Activated naive CD8-positive, alpha-beta T cell treated with anti-CD3 and anti-CD28 coated beads, Interleukin-2, amount 10 ng/mL, durations not matched to agents 7 days and 5 days (primary cell): Measurements from ENCODE around the gene DMD. TPM values are rescaled to one million over a fixed set of nuclear protein-coding genes. Genes with fewer than 3 reads are reported as not detected.
"Not testable (repeated sequence)": the region's sequence is repeated elsewhere in the genome, so short reads cannot be mapped to it uniquely, and the experiment has no call there.

Source experiments
- ATAC-seq: fragments of 150-1000 bp; cut with Tn5 transposase; one replicate; pipeline ENCODE4 v1.10.0; 2021; ENCODE audit warnings: low read depth, moderate library complexity
- POLR2A ChIA-PET: fragments of 350-600 bp; sonication (Branson Sonifier 250); formaldehyde crosslinking; loops from one replicate; lab custom pipeline; 2021; ENCODE audit warnings: antibody characterized with exemption; lab: Charles Lee
- DNase-seq: peaks from one replicate; pipeline ENCODE4 v3.0.0; 2021
- H3K27ac Mint-ChIP-seq: one replicate; pipeline ENCODE4 v1.8.0; 2022; ENCODE audit warnings: mild to moderate bottlenecking, mixed read lengths
- H3K27me3 Mint-ChIP-seq: one replicate; pipeline ENCODE4 v1.8.0; 2022; ENCODE audit warnings: mild to moderate bottlenecking, moderate library complexity, mixed read lengths
- H3K36me3 Mint-ChIP-seq: one replicate; pipeline ENCODE4 v1.8.0; 2021; ENCODE audit warnings: mild to moderate bottlenecking, mixed read lengths
- H3K4me1 Mint-ChIP-seq: one replicate; pipeline ENCODE4 v1.8.0; 2021; ENCODE audit warnings: mixed read lengths
- H3K4me3 Mint-ChIP-seq: one replicate; pipeline ENCODE4 v1.8.0; 2022; ENCODE audit warnings: mild to moderate bottlenecking, moderate library complexity, mixed read lengths
- H3K9me3 Mint-ChIP-seq: one replicate; pipeline ENCODE4 v1.8.0; 2021; ENCODE audit warnings: mixed read lengths
- total RNA-seq, 2 experiments: library from RNA; stranded (reverse); gene quantifications; one replicate each; pipeline ENCODE4 v1.2.3, GENCODE V29; 2021

Gene DMD
- total RNA-seq, 2 experiments from 2014 or later, result 0.17 TPM; not detected in 1

- no peaks in the 10 kb centered on the region for H3K36me3 Mint-ChIP-seq
- no peaks in the 10 kb centered on the region for H3K9me3 Mint-ChIP-seq
- no peak for DNase-seq
- no peak overlapping the region for H3K27ac Mint-ChIP-seq
- no peak for ATAC-seq
- POLR2A ChIA-PET, result no interaction called here
- H3K4me1 Mint-ChIP-seq, result no peaks in the 10 kb centered on the region
- no peak overlapping the region for H3K4me3 Mint-ChIP-seq
- H3K27me3 Mint-ChIP-seq, result peaks cover 3% of the 10 kb centered on the region
Measured at GRCh38 chrX:31480696-31481095, 1730.7 kb downstream of the DMD start.

- H3K4me1 Mint-ChIP-seq, result no peaks in the 10 kb centered on the region
- POLR2A ChIA-PET, result no interaction called here
- ATAC-seq (no peak), DNase-seq (no peak)
- H3K27me3 Mint-ChIP-seq, result no peaks in the 10 kb centered on the region
- H3K36me3 Mint-ChIP-seq, result no peaks in the 10 kb centered on the region
- no peak overlapping the region for H3K27ac Mint-ChIP-seq
- H3K4me3 Mint-ChIP-seq, result no peak overlapping the region
- H3K9me3 Mint-ChIP-seq, result no peaks in the 10 kb centered on the region
Measured at GRCh38 chrX:31471229-31471628, 1740.1 kb downstream of the DMD start.

- POLR2A ChIA-PET, H3K27me3 Mint-ChIP-seq, H3K4me1 Mint-ChIP-seq: not testable (repeated sequence)
Measured at GRCh38 chrX:31470753-31471152, 1740.6 kb downstream of the DMD start.

GRCh38 chrX:31464306-31464915 lies 1746.9 kb downstream of the DMD start:
- POLR2A ChIA-PET, result no interaction called here
- no peaks in the 10 kb centered on the region for H3K27me3 Mint-ChIP-seq
- no peak overlapping the region for H3K27ac Mint-ChIP-seq
- H3K36me3 Mint-ChIP-seq, result no peaks in the 10 kb centered on the region
- no peaks in the 10 kb centered on the region for H3K4me1 Mint-ChIP-seq
- H3K9me3 Mint-ChIP-seq, result no peaks in the 10 kb centered on the region
- H3K4me3 Mint-ChIP-seq, result no peak overlapping the region
- DNase-seq (no peak), ATAC-seq (no peak)

More at GRCh38 chrX:31470753-31471152, 1740.6 kb downstream of the DMD start:
- ATAC-seq, H3K4me3 Mint-ChIP-seq, DNase-seq, H3K27ac Mint-ChIP-seq, H3K36me3 Mint-ChIP-seq, H3K9me3 Mint-ChIP-seq: not testable (repeated sequence)

- POLR2A ChIA-PET, result no interaction called here
- Mint-ChIP-seq H3K27me3 (no peaks in the 10 kb centered on the region), H3K4me1 (no peaks in the 10 kb centered on the region), H3K36me3 (no peaks in the 10 kb centered on the region), H3K4me3 (no peak overlapping the region), H3K9me3 (no peaks in the 10 kb centered on the region), H3K27ac (no peak overlapping the region)
- ATAC-seq, result no peak
- no peak for DNase-seq
Measured at GRCh38 chrX:31461266-31461665, 1750.1 kb downstream of the DMD start.

GRCh38 chrX:31459361-31459760 lies 1752.0 kb downstream of the DMD start:
- H3K36me3 Mint-ChIP-seq, result no peaks in the 10 kb centered on the region
- POLR2A ChIA-PET, result no interaction called here
- ATAC-seq (no peak), DNase-seq (no peak)
- H3K27ac Mint-ChIP-seq, result no peak overlapping the region
- H3K4me1 Mint-ChIP-seq, result no peaks in the 10 kb centered on the region
- no peak overlapping the region for H3K4me3 Mint-ChIP-seq
- H3K9me3 Mint-ChIP-seq, result no peaks in the 10 kb centered on the region
- H3K27me3 Mint-ChIP-seq, result no peaks in the 10 kb centered on the region

- Mint-ChIP-seq H3K36me3 (no peaks in the 10 kb centered on the region), H3K9me3 (no peaks in the 10 kb centered on the region), H3K27ac (no peak overlapping the region), H3K4me3 (no peak overlapping the region), H3K4me1 (no peaks in the 10 kb centered on the region), H3K27me3 (no peaks in the 10 kb centered on the region)
- POLR2A ChIA-PET, result no interaction called here
- no peak for ATAC-seq
- no peak for DNase-seq
Measured at GRCh38 chrX:31449965-31450364, 1761.4 kb downstream of the DMD start.

GRCh38 chrX:31449081-31449480 lies 1762.3 kb downstream of the DMD start:
- ATAC-seq (no peak), DNase-seq (no peak)
- no peaks in the 10 kb centered on the region for H3K27me3 Mint-ChIP-seq
- no peak overlapping the region for H3K27ac Mint-ChIP-seq
- no peaks in the 10 kb centered on the region for H3K36me3 Mint-ChIP-seq
- H3K4me3 Mint-ChIP-seq, result no peak overlapping the region
- POLR2A ChIA-PET, result no interaction called here
- no peaks in the 10 kb centered on the region for H3K9me3 Mint-ChIP-seq
- H3K4me1 Mint-ChIP-seq, result no peaks in the 10 kb centered on the region

GRCh38 chrX:31445542-31445941 lies 1765.8 kb downstream of the DMD start:
- Mint-ChIP-seq H3K9me3 (no peaks in the 10 kb centered on the region), H3K4me1 (no peaks in the 10 kb centered on the region), H3K27me3 (no peaks in the 10 kb centered on the region), H3K4me3 (no peak overlapping the region), H3K27ac (no peak overlapping the region), H3K36me3 (no peaks in the 10 kb centered on the region)
- DNase-seq, result no peak
- no peak for ATAC-seq
- POLR2A ChIA-PET, result no interaction called here

- H3K4me3 Mint-ChIP-seq, result no peak overlapping the region
- POLR2A ChIA-PET, result no interaction called here
- H3K27me3 Mint-ChIP-seq, result no peaks in the 10 kb centered on the region
- ATAC-seq, result no peak
- H3K9me3 Mint-ChIP-seq, result no peaks in the 10 kb centered on the region
- H3K36me3 Mint-ChIP-seq, result no peaks in the 10 kb centered on the region
- H3K27ac Mint-ChIP-seq, result no peak overlapping the region
- no peak for DNase-seq
- no peaks in the 10 kb centered on the region for H3K4me1 Mint-ChIP-seq
Measured at GRCh38 chrX:31443654-31444053, 1767.7 kb downstream of the DMD start.

GRCh38 chrX:31440546-31440945 lies 1770.8 kb downstream of the DMD start:
- no peaks in the 10 kb centered on the region for H3K4me1 Mint-ChIP-seq
- H3K27ac Mint-ChIP-seq, result no peak overlapping the region
- POLR2A ChIA-PET, result no interaction called here
- DNase-seq (no peak), ATAC-seq (no peak)
- H3K9me3 Mint-ChIP-seq, result no peaks in the 10 kb centered on the region
- H3K27me3 Mint-ChIP-seq, result no peaks in the 10 kb centered on the region
- no peak overlapping the region for H3K4me3 Mint-ChIP-seq
- H3K36me3 Mint-ChIP-seq, result no peaks in the 10 kb centered on the region

GRCh38 chrX:31436424-31436823 lies 1774.9 kb downstream of the DMD start:
- no peaks in the 10 kb centered on the region for H3K4me1 Mint-ChIP-seq
- no peak overlapping the region for H3K27ac Mint-ChIP-seq
- POLR2A ChIA-PET, result no interaction called here
- no peak overlapping the region for H3K4me3 Mint-ChIP-seq
- H3K9me3 Mint-ChIP-seq, result no peaks in the 10 kb centered on the region
- ATAC-seq, result no peak
- H3K36me3 Mint-ChIP-seq, result no peaks in the 10 kb centered on the region
- DNase-seq, result no peak
- H3K27me3 Mint-ChIP-seq, result no peaks in the 10 kb centered on the region

- H3K27ac Mint-ChIP-seq, result no peak overlapping the region
- POLR2A ChIA-PET, result no interaction called here
- ATAC-seq, result no peak
- no peaks in the 10 kb centered on the region for H3K36me3 Mint-ChIP-seq
- no peaks in the 10 kb centered on the region for H3K9me3 Mint-ChIP-seq
- H3K4me1 Mint-ChIP-seq, result no peaks in the 10 kb centered on the region
- no peak for DNase-seq
- no peaks in the 10 kb centered on the region for H3K27me3 Mint-ChIP-seq
- no peak overlapping the region for H3K4me3 Mint-ChIP-seq
Measured at GRCh38 chrX:31435592-31435991, 1775.8 kb downstream of the DMD start.

- H3K9me3 Mint-ChIP-seq, result no peaks in the 10 kb centered on the region
- no peaks in the 10 kb centered on the region for H3K36me3 Mint-ChIP-seq
- POLR2A ChIA-PET, result no interaction called here
- H3K4me1 Mint-ChIP-seq, result no peaks in the 10 kb centered on the region
- ATAC-seq, result no peak
- no peak overlapping the region for H3K27ac Mint-ChIP-seq
- DNase-seq, result no peak
- H3K27me3 Mint-ChIP-seq, result no peaks in the 10 kb centered on the region
- no peak overlapping the region for H3K4me3 Mint-ChIP-seq
Measured at GRCh38 chrX:31433856-31434255, 1777.5 kb downstream of the DMD start.

- H3K9me3 Mint-ChIP-seq, result no peaks in the 10 kb centered on the region
- no peaks in the 10 kb centered on the region for H3K27me3 Mint-ChIP-seq
- H3K36me3 Mint-ChIP-seq, result no peaks in the 10 kb centered on the region
- no peak for ATAC-seq
- DNase-seq, result no peak
- H3K4me3 Mint-ChIP-seq, result no peak overlapping the region
- H3K4me1 Mint-ChIP-seq, result no peaks in the 10 kb centered on the region
- H3K27ac Mint-ChIP-seq, result no peak overlapping the region
- POLR2A ChIA-PET, result no interaction called here
Measured at GRCh38 chrX:31429915-31430314, 1781.4 kb downstream of the DMD start.
